ENCODE results near the gene ATP9A. TPM values are rescaled to one million over a fixed set of nuclear protein-coding genes. Genes with fewer than 3 reads are reported as not detected.

ATP9A gene
- polyA plus RNA-seq, 1 of the 3 experiments (the other 2 are of a cell fraction) = 11.0 TPM

GRCh38 chr20:51640743-51641142 lies 127.4 kb downstream of the ATP9A start:
- Histone ChIP-seq H3K4me2 (no peak overlapping the region), H3K27ac (ENCODE audit: low read depth in 2 of 2, low read length in 1 of 2) (no peak overlapping the region), H3K9me2 (no peaks in the 10 kb centered on the region), H3K36me3 (replicated peaks in 1 of 2; ENCODE audit: control insufficient read depth in 1 of 2, insufficient read depth in 2 of 2, low read length in 1 of 2) (no peaks in the 10 kb centered on the region), H3K79me2 (ENCODE audit: insufficient read depth) (no peaks in the 10 kb centered on the region), H4K20me1 (ENCODE audit: insufficient read depth) (no peaks in the 10 kb centered on the region), H3K9me3 (no peaks in the 10 kb centered on the region), H3F3A (replicated peaks; ENCODE audit: insufficient read depth) (peaks cover 5% of the 10 kb centered on the region), H2AFZ (ENCODE audit: low read depth) (no peak overlapping the region), H3K27me3 (ENCODE audit: insufficient read depth) (no peaks in the 10 kb centered on the region), H3K9ac (no peak overlapping the region), H3K4me3 (ENCODE audit: low read depth in 2 of 2, low read length in 1 of 2) (no peak overlapping the region), H3K4me1 (ENCODE audit: control insufficient read depth in 1 of 2, insufficient read depth in 2 of 2, low read depth in 1 of 2, low read length in 1 of 2) (peaks cover 0 to 4% of the 10 kb centered on the region in 2 experiments; a peak in 1 of 4 replicates)
- DNase-seq = no peak
- 83% methylated on average over 3 of the region's 3 CpGs for WGBS (ENCODE audit: low lambda C conversion rate)
- ChIA-PET CTCF (interaction anchor here (0.8 to 4.5 kb wide), 9 partner anchors 16 to 653 kb away, joined by 3 to 31 read pairs (median 4); no protein-coding TSS in a partner anchor), POLR2A (no interaction called here)
- TF ChIP-seq POLR2AphosphoS5 (IDR thresholded peaks at IDR 0.05; ENCODE audit: low read depth, low read length) (no peak), ELF1 (IDR thresholded peaks at IDR 0.05) (no peak), EP300 (IDR thresholded peaks at IDR 0.05; ENCODE audit: borderline replicate concordance in 1 of 2, low read depth in 1 of 2, low read length in 1 of 2) (no peak), RFX5 (IDR thresholded peaks at IDR 0.05; ENCODE audit: low read length) (no peak), JUND (IDR thresholded peaks at IDR 0.05) (no peak), SIN3A (IDR thresholded peaks at IDR 0.05; ENCODE audit: borderline replicate concordance, low read depth, low read length) (no peak), YY1 (IDR thresholded peaks at IDR 0.05; ENCODE audit: low read depth) (no peak), FOXM1 (IDR thresholded peaks at IDR 0.05; ENCODE audit: low read depth) (no peak), RXRA (IDR thresholded peaks at IDR 0.05; ENCODE audit: borderline replicate concordance, low read depth) (no peak), USF1 (IDR thresholded peaks at IDR 0.05; ENCODE audit: borderline replicate concordance, low read depth) (no peak), TEAD4 (IDR thresholded peaks at IDR 0.05; ENCODE audit: borderline replicate concordance, insufficient read depth) (no peak)

- H3K9me3 ChIP-seq = no peaks in the 10 kb centered on the region
- peaks cover 0 to 4% of the 10 kb centered on the region in 2 experiments; a peak in 2 of 4 replicates for H3K4me1 ChIP-seq (ENCODE audit: control insufficient read depth in 1 of 2, insufficient read depth in 2 of 2, low read depth in 1 of 2, low read length in 1 of 2)
- no peaks in the 10 kb centered on the region for H3K36me3 ChIP-seq (replicated peaks in 1 of 2; ENCODE audit: control insufficient read depth in 1 of 2, insufficient read depth in 2 of 2, low read length in 1 of 2)
- H3K27me3 ChIP-seq (ENCODE audit: insufficient read depth) = no peaks in the 10 kb centered on the region
- H3K4me2 ChIP-seq = no peak overlapping the region
- no peaks in the 10 kb centered on the region for H4K20me1 ChIP-seq (ENCODE audit: insufficient read depth)
- H3K9me2 ChIP-seq = no peaks in the 10 kb centered on the region
- peaks cover 5% of the 10 kb centered on the region for H3F3A ChIP-seq (replicated peaks; ENCODE audit: insufficient read depth)
- H3K9ac ChIP-seq = no peak overlapping the region
- no peak overlapping the region for H3K27ac ChIP-seq (ENCODE audit: low read depth in 2 of 2, low read length in 1 of 2)
- no peaks in the 10 kb centered on the region for H3K79me2 ChIP-seq (ENCODE audit: insufficient read depth)
- peak; percentile 79 for DNase-seq
- TF ChIP-seq TCF12 (IDR thresholded peaks at IDR 0.05) (no peak), ZBTB33 (IDR thresholded peaks at IDR 0.05; ENCODE audit: borderline replicate concordance, low read depth) (no peak), RAD21 (IDR thresholded peaks at IDR 0.05; ENCODE audit: low read length) (peak; percentile 94), SMC3 (IDR thresholded peaks at IDR 0.05; ENCODE audit: low read depth, low read length) (peak; percentile 88), GATA2 (CRISPR knock-in tag; IDR thresholded peaks at IDR 0.05) (no peak)
- TF ChIP-seq, protein P1, sequence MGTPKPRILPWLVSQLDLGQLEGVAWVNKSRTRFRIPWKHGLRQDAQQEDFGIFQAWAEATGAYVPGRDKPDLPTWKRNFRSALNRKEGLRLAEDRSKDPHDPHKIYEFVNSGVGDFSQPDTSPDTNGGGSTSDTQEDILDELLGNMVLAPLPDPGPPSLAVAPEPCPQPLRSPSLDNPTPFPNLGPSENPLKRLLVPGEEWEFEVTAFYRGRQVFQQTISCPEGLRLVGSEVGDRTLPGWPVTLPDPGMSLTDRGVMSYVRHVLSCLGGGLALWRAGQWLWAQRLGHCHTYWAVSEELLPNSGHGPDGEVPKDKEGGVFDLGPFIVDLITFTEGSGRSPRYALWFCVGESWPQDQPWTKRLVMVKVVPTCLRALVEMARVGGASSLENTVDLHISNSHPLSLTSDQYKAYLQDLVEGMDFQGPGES (IDR thresholded peaks at IDR 0.05; ENCODE audit: low read depth, low read length) = no peak
- TF ChIP-seq, protein P2, sequence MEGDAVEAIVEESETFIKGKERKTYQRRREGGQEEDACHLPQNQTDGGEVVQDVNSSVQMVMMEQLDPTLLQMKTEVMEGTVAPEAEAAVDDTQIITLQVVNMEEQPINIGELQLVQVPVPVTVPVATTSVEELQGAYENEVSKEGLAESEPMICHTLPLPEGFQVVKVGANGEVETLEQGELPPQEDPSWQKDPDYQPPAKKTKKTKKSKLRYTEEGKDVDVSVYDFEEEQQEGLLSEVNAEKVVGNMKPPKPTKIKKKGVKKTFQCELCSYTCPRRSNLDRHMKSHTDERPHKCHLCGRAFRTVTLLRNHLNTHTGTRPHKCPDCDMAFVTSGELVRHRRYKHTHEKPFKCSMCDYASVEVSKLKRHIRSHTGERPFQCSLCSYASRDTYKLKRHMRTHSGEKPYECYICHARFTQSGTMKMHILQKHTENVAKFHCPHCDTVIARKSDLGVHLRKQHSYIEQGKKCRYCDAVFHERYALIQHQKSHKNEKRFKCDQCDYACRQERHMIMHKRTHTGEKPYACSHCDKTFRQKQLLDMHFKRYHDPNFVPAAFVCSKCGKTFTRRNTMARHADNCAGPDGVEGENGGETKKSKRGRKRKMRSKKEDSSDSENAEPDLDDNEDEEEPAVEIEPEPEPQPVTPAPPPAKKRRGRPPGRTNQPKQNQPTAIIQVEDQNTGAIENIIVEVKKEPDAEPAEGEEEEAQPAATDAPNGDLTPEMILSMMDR (IDR thresholded peaks at IDR 0.05) = peak; percentile 85
- ChIA-PET CTCF (interaction anchor here (0.6 to 4.5 kb wide), 27 partner anchors 10 to 829 kb away, joined by 3 to 31 read pairs (median 3); no protein-coding TSS in a partner anchor), POLR2A (interaction anchor here (0.6 kb wide), 1 partner anchor 552 kb away, joined by 3 read pairs; the partner anchor contains the start of gene ZFP64)
- 0 out of 2 replicates have a peak overlapping the region, but pooled peaks have one; percentile 12 for H2AFZ ChIP-seq (ENCODE audit: low read depth)
- WGBS (ENCODE audit: low lambda C conversion rate) = 23% methylated on average over 12 of the region's 12 CpGs
- H3K4me3 ChIP-seq (ENCODE audit: low read depth in 2 of 2, low read length in 1 of 2) = no peak overlapping the region; a peak in 1 of 4 replicates
Observed at GRCh38 chr20:51639206-51639832, 128.9 kb downstream of the ATP9A start.
